Measurements from ENCODE around the gene EFHD2. TPM values are rescaled to one million over a fixed set of nuclear protein-coding genes. Genes with fewer than 3 reads are reported as not detected.

The EFHD2 gene
- total RNA-seq, 1 experiment from 2014 or later, result 90.8 TPM

- Histone ChIP-seq H3K27me3 (ENCODE audit: control insufficient read depth, insufficient read depth, low read length) (no peaks in the 10 kb centered on the region), H3K36me3 (ENCODE audit: control insufficient read depth, insufficient read depth, low read length) (no peaks in the 10 kb centered on the region; the same call in 1 of the 2 replicates), H3K27ac (ENCODE audit: low read length) (no peak overlapping the region), H3K9me3 (ENCODE audit: control insufficient read depth, insufficient read depth, low read depth, low read length) (no peaks in the 10 kb centered on the region), H3K4me3 (ENCODE audit: low read depth in 2 of 2, low read length in 2 of 2) (no peak overlapping the region), H3K4me1 (ENCODE audit: control insufficient read depth, insufficient read depth, low read length) (peaks cover 26% of the 10 kb centered on the region)
- in situ Hi-C loops (cut with HindIII; ENCODE audit: low pct_unique_long_range_greater_than_20kb, low sequenced_read_pairs) (no loop called here), intact Hi-C loops (cut with micrococcal nuclease; ENCODE audit: unreplicated experiment) (no loop called here)
- no peak for DNase-seq (ENCODE audit: low read depth, low spot score)
- ATAC-seq, result no peak
- TF ChIP-seq TCF7L2 (IDR thresholded peaks at IDR 0.05; ENCODE audit: low read depth, low read length) (no peak), POLR2AphosphoS5 (IDR thresholded peaks at IDR 0.05; ENCODE audit: low read depth, low read length) (no peak), CTCF (IDR thresholded peaks at IDR 0.05) (no peak), REST (IDR thresholded peaks at IDR 0.05; ENCODE audit: insufficient read depth in 1 of 2, low read depth in 2 of 2, low read length in 1 of 2) (no peak)
- CTCF ChIA-PET, result interaction anchor here (0.6 kb wide), 1 partner anchor 30 kb away, joined by 3 read pairs; no protein-coding TSS in a partner anchor
- TSS peak; percentile 76 for BruUV-seq (replicated peaks)
- POLR2A ChIA-PET, result no interaction called here
These were observed 19.2 kb downstream of the EFHD2 start for GRCh38 chr1:15428815-15429435.

- no peaks in the 10 kb centered on the region; the same call in 1 of the 2 replicates for H3K36me3 ChIP-seq (ENCODE audit: control insufficient read depth, insufficient read depth, low read length)
- TF ChIP-seq TCF7L2 (IDR thresholded peaks at IDR 0.05; ENCODE audit: low read depth, low read length) (no peak), POLR2AphosphoS5 (IDR thresholded peaks at IDR 0.05; ENCODE audit: low read depth, low read length) (no peak), CTCF (IDR thresholded peaks at IDR 0.05) (no peak), SIN3A (IDR thresholded peaks at IDR 0.05; ENCODE audit: borderline replicate concordance, insufficient read depth, low read depth, low read length) (no peak), REST (IDR thresholded peaks at IDR 0.05; ENCODE audit: insufficient read depth in 1 of 2, low read depth in 2 of 2, low read length in 1 of 2) (no peak)
- CTCF ChIA-PET, result no interaction called here
- ATAC-seq, result no peak
- H3K27me3 ChIP-seq (ENCODE audit: control insufficient read depth, insufficient read depth, low read length), result no peaks in the 10 kb centered on the region
- in situ Hi-C loops (cut with HindIII; ENCODE audit: low pct_unique_long_range_greater_than_20kb, low sequenced_read_pairs) (no loop called here), intact Hi-C loops (cut with micrococcal nuclease; ENCODE audit: unreplicated experiment) (loop anchor here (10.0 kb wide), 1 partner anchor 75 kb away; no protein-coding TSS in a partner anchor)
- no TSS peak for BruUV-seq (replicated peaks)
- H3K27ac ChIP-seq (ENCODE audit: low read length), result no peak overlapping the region
- POLR2A ChIA-PET, result no interaction called here
- H3K9me3 ChIP-seq (ENCODE audit: control insufficient read depth, insufficient read depth, low read depth, low read length), result no peaks in the 10 kb centered on the region
- H3K4me1 ChIP-seq (ENCODE audit: control insufficient read depth, insufficient read depth, low read length), result peaks cover 26% of the 10 kb centered on the region
- DNase-seq (ENCODE audit: low read depth, low spot score), result no peak
- H3K4me3 ChIP-seq (ENCODE audit: low read depth in 2 of 2, low read length in 2 of 2), result no peak overlapping the region
These were observed 20.0 kb downstream of the EFHD2 start for GRCh38 chr1:15429701-15430149.
